H1 (cell line): ENCODE results near the gene BARHL2. TPM values are rescaled to one million over a fixed set of nuclear protein-coding genes. Genes with fewer than 3 reads are reported as not detected.
A peak's percentile ranks its signal among the peaks of the same experiment; 100 is the strongest.

Experiments
- CBX8 ChIP-seq: fragments of 300-800, 300-1000 bp; sonication (generic); IDR thresholded peaks from 2 replicates; pipeline ENCODE4 v1.7.1; 2016; ENCODE audit warnings: low read depth, low read length, borderline replicate concordance
- CEBPB ChIP-seq: IDR thresholded peaks from 2 replicates; pipeline ENCODE4 v1.6.1; 2012; ENCODE audit warnings: low read depth, low read length
- GTF2F1 ChIP-seq: IDR thresholded peaks from 2 replicates; pipeline ENCODE4 v1.6.1; 2012; ENCODE audit warnings: low read depth, low read length, improper control_type of control experiment, borderline replicate concordance
- HDAC6 ChIP-seq: IDR thresholded peaks from one replicate; pipeline ENCODE4 v1.7.1; 2012; ENCODE audit warnings: low read depth, mild to moderate bottlenecking, inconsistent platforms, low read length, moderate library complexity
- NRF1 ChIP-seq: IDR thresholded peaks from 2 replicates; pipeline ENCODE4 v1.6.1; 2011; ENCODE audit warnings: mild to moderate bottlenecking, low read depth, low read length, improper control_type of control experiment
- RBBP5 ChIP-seq: IDR thresholded peaks from 2 replicates; pipeline ENCODE4 v1.7.1; 2012; ENCODE audit warnings: low read depth, mild to moderate bottlenecking, inconsistent platforms, low read length, moderate library complexity, borderline replicate concordance
- SRF ChIP-seq: IDR thresholded peaks from 2 replicates; pipeline ENCODE4 v1.6.1; 2011; ENCODE audit warnings: mild to moderate bottlenecking, low read depth, low read length, moderate library complexity
- SUZ12 ChIP-seq: fragments of 200-600 bp; sonication (generic); IDR thresholded peaks from 2 replicates; pipeline ENCODE4 v1.6.1; 2012; ENCODE audit warnings: mild to moderate bottlenecking, inconsistent platforms, low read length, moderate library complexity, mixed read lengths
- polyA plus RNA-seq, 7 experiments: library from polyadenylated mRNA; depleted of rRNA in 3 of 7; stranded (reverse) in 5 of 7; unstranded in 2 of 7; fragments of >200 nt in 5 of 7; fragments of 200-250 nt in 2 of 7; gene quantifications; 1 replicate in 5 of 7; 2 replicates in 1 of 7; 4 replicates in 1 of 7; pipeline versions ENCODE4 v1.2.1 to v1.2.3, GENCODE V29; 2011 to 2013; ENCODE audit warnings: missing spikeins in 2 of 7, mixed read lengths in 2 of 7
- total RNA-seq: library from RNA; stranded (reverse); fragmentation: NEBNext Ultra II Directional; extraction: Animal tissue kit (Norgen Biotek cat#: 25700); gene quantifications from 2 replicates; pipeline ENCODE4 v1.2.1, GENCODE V29; 2021
- TF ChIP-seq, protein P1 (sequence below), 3 experiments: IDR thresholded peaks; 1 replicate in 2 of 3; 2 replicates in 1 of 3; pipeline versions ENCODE4 v1.5.1 to v1.6.1; 2011; ENCODE audit warnings: low read length in 3 of 3, mild to moderate bottlenecking in 3 of 3, inconsistent platforms in 2 of 3, low read depth in 1 of 3, moderate library complexity in 1 of 3; ENCODE audit not compliant: insufficient read depth in 1 of 3; ENCODE audit errors: control extremely low read depth in 1 of 3

Gene BARHL2
- total and polyA plus RNA-seq, 2 of the 8 experiments (the other 6 are each of a cell fraction or from before 2014, with no cell fraction given) = 0.15 TPM; not detected in 1

DNA sequence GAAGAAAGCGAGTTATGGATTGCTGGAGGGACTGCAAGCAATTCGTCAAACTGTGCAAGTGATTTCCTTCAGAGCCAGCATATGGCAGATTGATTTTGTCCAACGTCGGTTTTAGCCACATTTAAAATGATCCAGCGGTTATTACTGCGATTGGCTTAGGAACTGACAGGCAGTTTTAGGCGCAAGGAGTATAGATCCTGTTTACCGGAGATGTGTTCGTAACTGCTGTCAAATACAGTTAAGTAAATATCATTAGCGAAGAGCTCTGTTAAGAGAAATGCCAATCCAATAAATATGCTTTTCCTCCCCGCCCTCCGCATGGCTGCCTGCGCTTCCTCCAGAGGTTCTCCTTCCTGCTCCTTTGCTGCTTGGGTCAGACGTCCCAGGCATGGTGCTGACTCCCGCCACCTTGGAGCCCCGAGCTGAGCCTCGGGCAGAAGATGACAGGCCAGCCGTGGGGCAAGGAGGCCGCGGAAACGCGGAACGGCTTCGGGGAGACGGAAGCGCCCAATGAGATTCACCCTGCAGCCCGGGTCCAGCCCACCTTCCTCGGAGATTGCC is 9.4 kb upstream of the BARHL2 start (continued):
- TF ChIP-seq, protein P1, sequence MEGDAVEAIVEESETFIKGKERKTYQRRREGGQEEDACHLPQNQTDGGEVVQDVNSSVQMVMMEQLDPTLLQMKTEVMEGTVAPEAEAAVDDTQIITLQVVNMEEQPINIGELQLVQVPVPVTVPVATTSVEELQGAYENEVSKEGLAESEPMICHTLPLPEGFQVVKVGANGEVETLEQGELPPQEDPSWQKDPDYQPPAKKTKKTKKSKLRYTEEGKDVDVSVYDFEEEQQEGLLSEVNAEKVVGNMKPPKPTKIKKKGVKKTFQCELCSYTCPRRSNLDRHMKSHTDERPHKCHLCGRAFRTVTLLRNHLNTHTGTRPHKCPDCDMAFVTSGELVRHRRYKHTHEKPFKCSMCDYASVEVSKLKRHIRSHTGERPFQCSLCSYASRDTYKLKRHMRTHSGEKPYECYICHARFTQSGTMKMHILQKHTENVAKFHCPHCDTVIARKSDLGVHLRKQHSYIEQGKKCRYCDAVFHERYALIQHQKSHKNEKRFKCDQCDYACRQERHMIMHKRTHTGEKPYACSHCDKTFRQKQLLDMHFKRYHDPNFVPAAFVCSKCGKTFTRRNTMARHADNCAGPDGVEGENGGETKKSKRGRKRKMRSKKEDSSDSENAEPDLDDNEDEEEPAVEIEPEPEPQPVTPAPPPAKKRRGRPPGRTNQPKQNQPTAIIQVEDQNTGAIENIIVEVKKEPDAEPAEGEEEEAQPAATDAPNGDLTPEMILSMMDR (IDR thresholded peaks at IDR 0.05; ENCODE audit: control extremely low read depth in 1 of 3, insufficient read depth in 1 of 3, low read depth in 1 of 3, low read length in 3 of 3) = no peak
- TF ChIP-seq SUZ12 = peak; percentile 91
- TF ChIP-seq RBBP5 = no peak
- no peak for TF ChIP-seq GTF2F1
- no peak for TF ChIP-seq CEBPB
- no peak for TF ChIP-seq HDAC6
- no peak for TF ChIP-seq NRF1
- no peak for TF ChIP-seq SRF
- peak; percentile 87 for TF ChIP-seq CBX8
